Jurkat, Clone E6-1 (cell line): ENCODE results near the gene HMG20A.
A peak's percentile ranks its signal among the peaks of the same experiment; 100 is the strongest.

Source experiments
- DNase-seq: peaks from one replicate; pipeline ENCODE4 v3.0.0-alpha.2; 2011; ENCODE audit warnings: low read depth, low spot score
- H3K4me3 ChIP-seq: 2 replicates; pipeline ENCODE4 v1.5.1; 2011; ENCODE audit warnings: mild to moderate bottlenecking, low read length, control low read depth, moderate library complexity

HMG20A gene

GRCh38 chr15:77419836-77420609, 665 bp upstream of the HMG20A start, which contains the start of gene PEAK1:
PEAK1 (minus strand) TSS chr15:77420104; CDS start chr15:77181926, 238,178 bp downstream.
- peak; percentile 96 for DNase-seq
- H3K4me3 ChIP-seq: peak within 1 kb of the TSS; percentile 65

GRCh38 chr15:77421370-77421700, 647 bp downstream of the HMG20A start:
- peak; percentile 23 for DNase-seq
- H3K4me3 ChIP-seq: peak overlapping the region; percentile 65

- DNase-seq: no peak
- no peak overlapping the region for H3K4me3 ChIP-seq
These were observed 4.4 kb downstream of the HMG20A start for GRCh38 chr15:77425104-77425503.

GRCh38 chr15:77426377-77426776, 5.7 kb downstream of the HMG20A start:
- no peak overlapping the region for H3K4me3 ChIP-seq
- DNase-seq: no peak

GRCh38 chr15:77426871-77427270, 6.2 kb downstream of the HMG20A start:
- no peak overlapping the region for H3K4me3 ChIP-seq
- no peak for DNase-seq

- H3K4me3 ChIP-seq: no peak overlapping the region
- no peak for DNase-seq
These were observed 9.5 kb downstream of the HMG20A start for GRCh38 chr15:77430213-77430612.

- no peak overlapping the region for H3K4me3 ChIP-seq
- no peak for DNase-seq
These were observed 10.0 kb downstream of the HMG20A start for GRCh38 chr15:77430652-77431051.

GRCh38 chr15:77436822-77437221, 16.1 kb downstream of the HMG20A start:
- DNase-seq: no peak
- no peak overlapping the region for H3K4me3 ChIP-seq

- no peak for DNase-seq
These were observed 16.6 kb downstream of the HMG20A start for GRCh38 chr15:77437264-77437663.

GRCh38 chr15:77440378-77440999, 19.8 kb downstream of the HMG20A start:
- no peak for DNase-seq

More at GRCh38 chr15:77437264-77437663, 16.6 kb downstream of the HMG20A start:
- no peak overlapping the region for H3K4me3 ChIP-seq

GRCh38 chr15:77446840-77447390, 26.2 kb downstream of the HMG20A start:
- H3K4me3 ChIP-seq: no peak overlapping the region
- DNase-seq: no peak

More at GRCh38 chr15:77440378-77440999, 19.8 kb downstream of the HMG20A start:
- no peak overlapping the region for H3K4me3 ChIP-seq

- no peak overlapping the region for H3K4me3 ChIP-seq
- no peak for DNase-seq
These were observed 33.6 kb downstream of the HMG20A start for GRCh38 chr15:77454265-77454664.

GRCh38 chr15:77454951-77455350, 34.3 kb downstream of the HMG20A start:
- no peak for DNase-seq
- H3K4me3 ChIP-seq: no peak overlapping the region

- H3K4me3 ChIP-seq: no peak overlapping the region
- DNase-seq: no peak
These were observed 35.1 kb downstream of the HMG20A start for GRCh38 chr15:77455696-77456321.

- DNase-seq: no peak
- H3K4me3 ChIP-seq: no peak overlapping the region
These were observed 36.1 kb downstream of the HMG20A start for GRCh38 chr15:77456746-77457145.

- DNase-seq: peak; percentile 84
- H3K4me3 ChIP-seq: no peak overlapping the region
These were observed 36.7 kb downstream of the HMG20A start for GRCh38 chr15:77457191-77457904.

GRCh38 chr15:77457905-77458265, 37.2 kb downstream of the HMG20A start:
- H3K4me3 ChIP-seq: no peak overlapping the region
- no peak for DNase-seq

- DNase-seq: no peak
These were observed 38.3 kb downstream of the HMG20A start for GRCh38 chr15:77459031-77459430.

GRCh38 chr15:77461486-77461885, 40.8 kb downstream of the HMG20A start:
- no peak overlapping the region for H3K4me3 ChIP-seq
- DNase-seq: no peak

More at GRCh38 chr15:77459031-77459430, 38.3 kb downstream of the HMG20A start:
- no peak overlapping the region for H3K4me3 ChIP-seq
